NB4 (cell line): ENCODE measurements around the gene ITPK1.

Experiments used
- DNase-seq: peaks from one replicate; pipeline ENCODE4 v3.0.0; 2010; ENCODE audit warnings: low read depth
- H3K4me3 ChIP-seq: one replicate; pipeline ENCODE4 v1.5.1; 2011; ENCODE audit warnings: mild to moderate bottlenecking, low read depth, low read length, moderate library complexity
- CTCF ChIP-seq: IDR thresholded peaks from one replicate; pipeline ENCODE4 v1.5.1; 2012; ENCODE audit warnings: low read depth, low read length
- MYC ChIP-seq: IDR thresholded peaks from 2 replicates; pipeline ENCODE4 v1.6.1; 2011; ENCODE audit warnings: low read depth, low read length
- POLR2A ChIP-seq: IDR thresholded peaks from 2 replicates; pipeline ENCODE4 v1.6.1; 2011; ENCODE audit warnings: mild to moderate bottlenecking; ENCODE audit not compliant: insufficient read length; ENCODE audit errors: extremely low read depth
- TF ChIP-seq, protein P1 (sequence below): IDR thresholded peaks from 2 replicates; pipeline ENCODE4 v1.6.1; 2011; ENCODE audit warnings: low read depth, low read length

Gene ITPK1

DNA sequence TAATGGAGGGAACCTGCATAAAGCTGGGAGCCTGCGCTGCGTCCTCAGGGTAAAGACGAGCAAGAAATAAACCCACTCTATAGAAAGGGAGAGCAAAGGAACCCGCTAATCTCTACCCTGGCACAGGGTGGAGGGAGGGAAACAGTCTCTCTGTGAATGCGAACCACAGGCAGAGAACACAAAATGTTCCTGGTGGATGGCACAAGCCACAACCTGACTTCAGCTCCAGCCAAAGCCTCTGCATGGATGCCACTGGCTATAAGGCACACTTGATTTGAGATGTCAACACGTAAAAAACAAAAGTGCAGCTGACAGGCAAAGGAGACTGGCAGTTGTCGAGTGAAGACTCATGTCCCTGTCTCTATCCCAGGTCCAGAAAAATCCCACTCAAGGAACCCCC, 160.3 kb downstream of the ITPK1 start:
- no peak for DNase-seq
- TF ChIP-seq, protein P1, sequence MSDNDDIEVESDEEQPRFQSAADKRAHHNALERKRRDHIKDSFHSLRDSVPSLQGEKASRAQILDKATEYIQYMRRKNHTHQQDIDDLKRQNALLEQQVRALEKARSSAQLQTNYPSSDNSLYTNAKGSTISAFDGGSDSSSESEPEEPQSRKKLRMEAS = no peak
- TF ChIP-seq CTCF (no peak), MYC (no peak), POLR2A (no peak)
- no peak overlapping the region for H3K4me3 ChIP-seq

DNA sequence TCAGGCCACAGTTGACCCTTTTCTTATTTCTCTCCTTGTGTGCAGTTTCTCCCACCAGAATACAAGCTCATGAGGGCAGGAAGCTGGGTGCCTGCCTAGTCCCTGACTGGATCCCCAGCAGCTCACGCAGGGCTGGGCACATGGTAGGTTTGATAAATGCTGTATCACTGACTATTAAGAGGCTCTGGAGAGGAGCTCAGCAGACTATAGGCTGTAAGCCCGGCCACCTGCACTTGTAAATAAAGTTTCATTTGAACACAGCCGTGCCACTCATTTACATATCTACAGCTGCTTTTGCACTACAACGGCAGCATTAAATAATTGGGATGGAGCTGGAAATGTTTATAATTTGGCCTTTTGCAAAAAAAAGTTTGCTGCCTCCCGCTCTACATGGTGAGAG, 160.8 kb downstream of the ITPK1 start:
- no peak overlapping the region for H3K4me3 ChIP-seq
- no peak for DNase-seq
- no peak for TF ChIP-seq MYC
- TF ChIP-seq, protein P1 = no peak
- TF ChIP-seq CTCF = no peak

- no peak for DNase-seq
- TF ChIP-seq MYC = no peak
- TF ChIP-seq POLR2A = no peak
- no peak for TF ChIP-seq CTCF
- TF ChIP-seq, protein P1 = no peak
- H3K4me3 ChIP-seq = no peak overlapping the region
These were observed 162.2 kb downstream of the ITPK1 start for GRCh38 chr14:92953526-92953925.

DNA sequence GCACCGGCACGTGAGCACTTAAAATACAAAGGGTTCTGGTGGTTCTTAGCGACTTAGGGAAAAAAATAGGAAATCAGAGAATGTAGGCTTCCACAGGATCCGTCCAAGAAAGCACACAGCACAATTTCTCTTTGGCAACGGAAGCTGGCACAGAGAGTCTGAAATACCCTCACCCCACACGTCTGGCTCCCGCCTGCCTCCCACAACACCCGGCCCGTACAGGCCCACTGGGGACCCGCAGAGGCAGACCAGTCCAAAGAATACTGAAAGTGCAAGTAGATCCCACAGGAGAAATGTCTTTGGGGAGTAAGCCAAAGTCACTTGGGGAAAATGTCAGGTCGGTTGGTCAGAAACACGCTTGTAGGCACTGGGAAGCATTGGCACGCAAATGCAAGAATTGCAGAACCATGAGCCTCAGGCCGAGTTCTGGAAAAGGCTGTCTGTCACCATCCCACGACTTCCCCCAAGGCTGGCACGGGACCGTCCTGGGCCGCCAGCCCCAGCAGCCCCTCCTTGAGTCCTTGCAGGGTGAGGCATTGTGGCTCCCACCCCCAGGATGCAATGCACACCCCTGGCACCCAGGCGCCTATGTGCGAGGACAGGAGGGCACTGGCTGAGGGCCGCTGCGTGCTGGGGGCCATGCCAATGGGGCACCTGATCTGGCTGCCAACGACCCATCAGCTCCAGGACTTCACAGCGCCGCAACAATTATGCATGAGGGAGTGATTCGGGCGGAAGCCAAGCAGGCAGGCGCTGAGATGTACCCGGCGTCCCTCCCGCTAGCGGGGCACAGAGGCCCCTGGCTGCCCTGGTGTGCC, 163.0 kb downstream of the ITPK1 start:
- no peak for DNase-seq
- TF ChIP-seq MYC = no peak
- no peak for TF ChIP-seq POLR2A
- TF ChIP-seq, protein P1 = no peak
- TF ChIP-seq CTCF = no peak
- H3K4me3 ChIP-seq = no peak overlapping the region

DNA sequence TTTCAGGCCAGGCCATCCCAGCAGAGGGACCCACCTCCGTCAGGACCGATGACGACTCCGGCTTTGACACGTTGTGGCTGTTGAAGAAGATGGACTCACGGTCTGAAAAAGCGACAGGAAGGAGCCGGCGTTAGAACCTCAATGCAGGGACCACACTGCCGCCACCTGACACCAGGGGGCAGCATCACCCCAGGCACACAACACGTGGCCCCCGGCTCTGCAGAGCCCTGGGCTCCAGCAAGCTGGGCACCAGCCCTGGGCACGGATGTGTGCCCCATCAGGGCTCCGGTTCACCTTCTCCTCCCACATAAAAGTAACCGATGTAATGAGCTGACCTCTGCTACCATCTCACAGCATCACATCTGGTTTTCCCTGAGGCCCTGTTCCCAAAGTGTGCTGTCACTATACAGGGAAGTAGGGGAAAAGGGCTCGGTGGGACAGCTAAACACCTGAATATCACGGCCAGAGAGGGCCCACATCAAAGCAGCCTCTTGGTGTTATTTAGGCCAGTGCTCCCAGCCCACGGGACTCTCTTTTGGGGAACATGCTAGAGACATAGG, 163.7 kb downstream of the ITPK1 start:
- no peak overlapping the region for H3K4me3 ChIP-seq
- TF ChIP-seq POLR2A (no peak), MYC (peak; percentile 92), CTCF (peak; percentile 89)
- TF ChIP-seq, protein P1 = peak; percentile 97
- peak; percentile 74 for DNase-seq
